Suprapubic skin (tissue), 4 donors: ENCODE results near the gene EEFSEC. TPM values are rescaled to one million over a fixed set of nuclear protein-coding genes. Genes with fewer than 3 reads are reported as not detected.

Experiments used
- DNase-seq, 2 donors: peaks; one replicate each; pipeline ENCODE4 v3.0.0-alpha.2; 2019; ENCODE audit warnings: low spot score in 2 of 2
- H3K27ac ChIP-seq: fragments of 200-600 bp; sonication (generic); one replicate; pipeline ENCODE4 v1.5.1; 2019
- H3K27me3 ChIP-seq: fragments of 200-600 bp; sonication (generic); one replicate; pipeline ENCODE4 v1.5.1; 2019
- H3K36me3 ChIP-seq: fragments of 200-600 bp; sonication (generic); one replicate; pipeline ENCODE4 v1.5.1; 2019
- H3K4me1 ChIP-seq: fragments of 200-600 bp; sonication (generic); one replicate; pipeline ENCODE4 v1.5.1; 2019
- H3K4me3 ChIP-seq: fragments of 200-600 bp; sonication (generic); one replicate; pipeline ENCODE4 v1.5.1; 2019; ENCODE audit warnings: mild to moderate bottlenecking
- H3K9me3 ChIP-seq: fragments of 200-600 bp; sonication (generic); one replicate; pipeline ENCODE4 v1.5.1; 2019
- CTCF ChIP-seq, 2 donors: fragments of 200-600 bp in 1 of 2; fragments of 450-650 bp in 1 of 2; sonication (generic) in 1 of 2; IDR thresholded peaks; one replicate each; pipeline ENCODE4 v1.5.1; 2016 to 2019; ENCODE audit warnings: antibody characterized with exemption in 2 of 2, mild to moderate bottlenecking in 1 of 2, moderate library complexity in 1 of 2
- EP300 ChIP-seq: sonication (generic); formaldehyde crosslinking; IDR thresholded peaks from one replicate; pipeline ENCODE4 v1.6.1; 2017; ENCODE audit warnings: antibody characterized with exemption
- POLR2A ChIP-seq, 2 donors: fragments of 450-650 bp; IDR thresholded peaks; one replicate each; pipeline ENCODE4 v1.6.1; 2017; ENCODE audit warnings: antibody characterized with exemption in 2 of 2, mild to moderate bottlenecking in 2 of 2, moderate library complexity in 2 of 2
- POLR2AphosphoS5 ChIP-seq, 3 donors: sonication (generic); formaldehyde crosslinking; IDR thresholded peaks; one replicate each; pipeline ENCODE4 v1.6.1; 2017; ENCODE audit warnings: antibody characterized with exemption in 3 of 3
- WGBS: methylation state at CpG from one replicate; pipeline ENCODE4 v1.1.5; 2018; 5-methylcytosine and 5-hydroxymethylcytosine counted together
- total RNA-seq, 4 donors: library from RNA; depleted of rRNA; stranded (reverse); fragments of >200 nt; gene quantifications; one replicate each; pipeline ENCODE4 v1.1.0, GENCODE V29; 2016

EEFSEC gene
- total RNA-seq, 4 donors from 2014 or later: 14.3 to 19.4 (median 16.7) TPM

DNA sequence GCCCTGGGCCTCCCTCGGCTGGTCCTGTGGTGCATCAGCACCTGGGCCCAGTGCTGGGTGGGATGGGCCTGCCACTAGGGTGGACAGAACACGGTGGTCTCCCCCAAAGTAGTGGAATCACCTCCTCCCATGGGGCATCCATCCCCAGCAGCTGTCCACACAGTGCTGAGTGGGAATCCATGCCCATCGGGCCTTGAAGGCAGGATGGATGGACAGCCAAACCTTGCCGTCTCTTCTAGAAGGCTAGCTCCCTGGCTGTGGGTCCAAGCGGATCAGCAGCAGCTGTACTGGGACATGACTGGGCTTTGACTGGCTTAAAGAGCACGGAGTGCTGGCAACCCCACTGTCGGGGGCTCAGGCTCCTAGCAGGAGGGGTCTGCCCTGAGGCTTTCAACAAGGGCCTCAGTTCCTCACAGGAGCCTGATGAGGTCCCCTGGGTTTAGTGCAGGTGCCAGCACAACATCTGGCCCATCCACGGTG lies 189.5 kb downstream of the EEFSEC start:
- WGBS: 83% methylated on average over 3 of the region's 8 CpGs
- H3K4me3 ChIP-seq: no peak overlapping the region

DNA sequence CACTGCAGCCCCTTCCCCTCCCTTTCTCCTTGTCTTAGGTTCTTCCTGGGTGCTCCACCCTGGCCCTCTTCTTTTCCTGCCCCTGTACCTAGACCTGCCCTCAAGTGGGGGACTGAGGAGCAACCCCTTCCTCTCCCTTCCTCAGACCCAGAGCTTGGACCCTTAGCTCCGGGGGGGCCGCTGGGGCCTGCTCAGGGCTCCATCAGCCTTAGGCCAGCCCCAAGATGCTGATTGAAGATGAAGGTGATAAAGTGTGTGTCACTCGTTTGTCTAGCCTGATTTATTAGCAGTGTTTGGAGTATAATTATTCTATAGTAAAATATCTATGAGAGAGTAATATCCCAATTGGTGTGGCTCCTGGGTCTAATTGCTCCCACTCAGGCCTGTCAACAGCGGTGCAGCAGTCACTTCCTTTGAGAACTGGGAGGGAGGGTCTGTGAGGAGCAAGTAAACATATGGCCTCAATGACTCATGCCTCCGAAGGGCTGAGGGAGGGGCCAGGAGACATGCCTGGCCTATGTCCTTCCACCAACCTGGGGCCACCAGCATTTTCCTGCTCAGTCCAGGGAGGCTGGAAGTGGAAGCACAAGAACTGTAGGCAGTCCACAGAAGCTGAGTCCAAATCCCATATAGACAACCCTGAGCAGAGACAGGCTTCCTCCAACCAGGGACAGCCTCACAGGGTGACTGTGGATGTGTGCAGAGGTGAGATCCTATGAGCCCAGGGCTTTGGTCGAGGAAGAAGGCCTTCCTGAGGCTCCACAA lies 190.2 kb downstream of the EEFSEC start:
- TF ChIP-seq POLR2AphosphoS5 (IDR thresholded peaks at IDR 0.05) (no peak), CTCF (IDR thresholded peaks at IDR 0.05) (no peak), POLR2A (IDR thresholded peaks at IDR 0.05) (no peak), EP300 (no peak)

More for the DNA sequence above, 189.5 kb downstream of the EEFSEC start:
- Histone ChIP-seq H3K4me1 (peaks cover 4% of the 10 kb centered on the region), H3K36me3 (peaks cover 18% of the 10 kb centered on the region), H3K27me3 (no peaks in the 10 kb centered on the region), H3K9me3 (no peaks in the 10 kb centered on the region), H3K27ac (no peak overlapping the region)
- TF ChIP-seq POLR2A (IDR thresholded peaks at IDR 0.05) (no peak), POLR2AphosphoS5 (IDR thresholded peaks at IDR 0.05) (no peak), EP300 (no peak), CTCF (IDR thresholded peaks at IDR 0.05) (no peak)
- DNase-seq: no peak

GRCh38 chr3:128344052-128344735 lies 190.9 kb downstream of the EEFSEC start:
- Histone ChIP-seq H3K4me3 (no peak overlapping the region), H3K4me1 (peaks cover 7% of the 10 kb centered on the region), H3K27me3 (no peaks in the 10 kb centered on the region), H3K36me3 (peaks cover 18% of the 10 kb centered on the region), H3K27ac (no peak overlapping the region), H3K9me3 (no peaks in the 10 kb centered on the region)
- TF ChIP-seq CTCF (IDR thresholded peaks at IDR 0.05) (no peak), EP300 (no peak), POLR2AphosphoS5 (IDR thresholded peaks at IDR 0.05) (no peak), POLR2A (IDR thresholded peaks at IDR 0.05) (no peak)
- no peak for DNase-seq
- WGBS: 90% methylated on average over 6 of the region's 6 CpGs

More for the DNA sequence above, 190.2 kb downstream of the EEFSEC start:
- no peaks in the 10 kb centered on the region for H3K9me3 ChIP-seq
- no peak for DNase-seq
- H3K27ac ChIP-seq: no peak overlapping the region
- WGBS: 52% methylated on average over 6 of the region's 6 CpGs
- H3K36me3 ChIP-seq: peaks cover 18% of the 10 kb centered on the region
- no peak overlapping the region for H3K4me3 ChIP-seq
- no peaks in the 10 kb centered on the region for H3K27me3 ChIP-seq
- H3K4me1 ChIP-seq: peaks cover 4% of the 10 kb centered on the region

DNA sequence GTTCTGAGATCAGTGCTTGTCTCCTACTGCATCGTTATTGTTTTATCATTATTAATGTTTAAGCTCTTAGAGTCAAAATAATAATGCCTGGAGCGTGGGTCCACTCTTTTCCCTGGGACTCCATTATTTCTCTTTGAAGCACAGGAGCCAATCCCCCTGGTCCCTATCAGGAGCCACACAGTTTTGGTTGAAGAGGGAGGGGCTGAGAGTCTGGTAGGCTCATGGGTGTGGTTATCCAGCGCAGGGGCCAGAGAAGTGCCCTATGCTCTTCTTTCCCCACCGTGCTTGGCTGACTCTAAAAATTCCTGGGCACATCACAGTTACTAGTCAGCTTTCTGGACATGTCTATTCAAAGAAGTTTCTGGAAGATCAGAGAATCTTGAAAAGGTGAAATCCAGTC lies 191.9 kb downstream of the EEFSEC start:
- H3K27ac ChIP-seq: no peak overlapping the region
- 89% methylated on average over 4 of the region's 4 CpGs for WGBS
- no peaks in the 10 kb centered on the region for H3K9me3 ChIP-seq

More for the DNA sequence above, 191.9 kb downstream of the EEFSEC start:
- TF ChIP-seq CTCF (IDR thresholded peaks at IDR 0.05): no peak
- TF ChIP-seq POLR2AphosphoS5 (IDR thresholded peaks at IDR 0.05): no peak
- no peak for TF ChIP-seq EP300
- no peak for TF ChIP-seq POLR2A (IDR thresholded peaks at IDR 0.05)
- H3K4me3 ChIP-seq: no peak overlapping the region
- no peak for DNase-seq
- peaks cover 9% of the 10 kb centered on the region for H3K4me1 ChIP-seq
- no peaks in the 10 kb centered on the region for H3K27me3 ChIP-seq
- peaks cover 18% of the 10 kb centered on the region for H3K36me3 ChIP-seq
